MCF 10A (cell line): ENCODE data around the gene CHIT1. TPM values are rescaled to one million over a fixed set of nuclear protein-coding genes. Genes with fewer than 3 reads are reported as not detected.

Experiments used
- BruUV-seq: library from RNA; stranded (reverse); fragments of 400-500 nt; replicated peaks from 2 replicates; lab custom pipeline; 2021; lab: Mats Ljungman, UMichigan
- CTCF ChIA-PET: fragments of 300-600 bp; sonication (Branson Sonifier 250); formaldehyde crosslinking; extraction: SDS; loops from one replicate; lab custom pipeline; 2021; ENCODE audit warnings: antibody characterized with exemption, inconsistent platforms; lab: Yijun Ruan, JAX
- POLR2A ChIA-PET: fragments of 300-600, 350-650 bp; sonication (Branson Sonifier 250); formaldehyde crosslinking; extraction: SDS; loops from one replicate; lab custom pipeline; 2020; ENCODE audit warnings: antibody characterized with exemption, inconsistent platforms; lab: Yijun Ruan, JAX
- DNase-seq: peaks from one replicate; pipeline ENCODE4 v3.0.0-alpha.2; 2018; ENCODE audit not compliant: unreplicated experiment
- H3K27ac Mint-ChIP-seq: one replicate; pipeline ENCODE4 v1.8.0; 2022; ENCODE audit warnings: mild to moderate bottlenecking, low read depth, mixed read lengths; ENCODE audit not compliant: unreplicated experiment
- H3K27me3 Mint-ChIP-seq: one replicate; pipeline ENCODE4 v1.8.0; 2022; ENCODE audit warnings: mixed read lengths; ENCODE audit not compliant: insufficient read depth, unreplicated experiment
- H3K36me3 Mint-ChIP-seq: one replicate; pipeline ENCODE4 v1.8.0; 2022; ENCODE audit warnings: mild to moderate bottlenecking, moderate library complexity, mixed read lengths; ENCODE audit not compliant: insufficient read depth, unreplicated experiment
- H3K4me1 Mint-ChIP-seq: one replicate; pipeline ENCODE4 v1.8.0; 2022; ENCODE audit warnings: mixed read lengths; ENCODE audit not compliant: insufficient read depth, unreplicated experiment
- H3K4me3 Mint-ChIP-seq: one replicate; pipeline ENCODE4 v1.8.0; 2022; ENCODE audit warnings: mild to moderate bottlenecking, moderate library complexity, mixed read lengths; ENCODE audit not compliant: unreplicated experiment
- H3K9me3 Mint-ChIP-seq: one replicate; pipeline ENCODE4 v1.8.0; 2022; ENCODE audit warnings: mixed read lengths; ENCODE audit not compliant: unreplicated experiment
- intact Hi-C: fragments of 100-400 bp; cut with micrococcal nuclease; formaldehyde crosslinking; loops from 2 replicates; pipeline ENCODE4 v1.14.1; 2022
- total RNA-seq: library from RNA; stranded (reverse); gene quantifications from 2 replicates; pipeline ENCODE4 v1.2.3, GENCODE V29; 2022
- TF ChIP-seq, protein P1 (sequence below): fragments of 200-600 bp; IDR thresholded peaks from one replicate; pipeline ENCODE4 v1.8.0; 2022; ENCODE audit warnings: antibody characterized with exemption, mild to moderate bottlenecking; ENCODE audit not compliant: unreplicated experiment

CHIT1 gene
- total RNA-seq, 1 experiment from 2014 or later, result not detected

DNA sequence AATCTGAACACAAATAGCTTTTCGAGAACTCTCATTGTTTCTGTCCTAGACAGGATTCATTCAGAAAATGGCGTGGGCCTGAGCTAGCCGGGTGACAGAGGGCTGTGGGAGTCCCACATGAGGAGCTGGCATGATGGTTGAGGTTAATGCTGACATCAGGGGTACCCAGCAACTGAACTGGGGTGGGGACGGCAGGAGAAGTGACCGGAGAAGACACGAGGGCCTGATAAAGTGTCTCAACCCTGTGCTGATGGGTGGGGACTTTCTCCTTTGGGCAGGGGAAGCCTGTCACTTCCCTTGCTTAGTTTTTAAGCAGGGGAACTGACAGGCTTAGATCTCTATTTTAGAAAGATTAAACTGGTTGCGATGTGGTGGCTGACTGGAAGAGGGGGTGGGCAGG, 14.6 kb downstream of the CHIT1 start:
- TF ChIP-seq, protein P1, sequence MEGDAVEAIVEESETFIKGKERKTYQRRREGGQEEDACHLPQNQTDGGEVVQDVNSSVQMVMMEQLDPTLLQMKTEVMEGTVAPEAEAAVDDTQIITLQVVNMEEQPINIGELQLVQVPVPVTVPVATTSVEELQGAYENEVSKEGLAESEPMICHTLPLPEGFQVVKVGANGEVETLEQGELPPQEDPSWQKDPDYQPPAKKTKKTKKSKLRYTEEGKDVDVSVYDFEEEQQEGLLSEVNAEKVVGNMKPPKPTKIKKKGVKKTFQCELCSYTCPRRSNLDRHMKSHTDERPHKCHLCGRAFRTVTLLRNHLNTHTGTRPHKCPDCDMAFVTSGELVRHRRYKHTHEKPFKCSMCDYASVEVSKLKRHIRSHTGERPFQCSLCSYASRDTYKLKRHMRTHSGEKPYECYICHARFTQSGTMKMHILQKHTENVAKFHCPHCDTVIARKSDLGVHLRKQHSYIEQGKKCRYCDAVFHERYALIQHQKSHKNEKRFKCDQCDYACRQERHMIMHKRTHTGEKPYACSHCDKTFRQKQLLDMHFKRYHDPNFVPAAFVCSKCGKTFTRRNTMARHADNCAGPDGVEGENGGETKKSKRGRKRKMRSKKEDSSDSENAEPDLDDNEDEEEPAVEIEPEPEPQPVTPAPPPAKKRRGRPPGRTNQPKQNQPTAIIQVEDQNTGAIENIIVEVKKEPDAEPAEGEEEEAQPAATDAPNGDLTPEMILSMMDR, result no peak
- POLR2A ChIA-PET, result interaction anchor here (0.6 to 2.3 kb wide), 3 partner anchors 12 to 175 kb away, joined by 3 to 23 read pairs (median 3); no protein-coding TSS in a partner anchor
- intact Hi-C loops, result no loop called here
- no TSS peak for BruUV-seq
- DNase-seq, result no peak
- H3K27me3 Mint-ChIP-seq, result peaks cover 30% of the 10 kb centered on the region
- H3K4me3 Mint-ChIP-seq, result no peak overlapping the region
- CTCF ChIA-PET, result interaction anchor here (0.5 to 18.5 kb wide), 40 partner anchors 10 to 814 kb away, joined by 3 to 702 read pairs (median 6); partner anchors contain the start of genes ADORA1, CHIT1 and MYBPH
- no peaks in the 10 kb centered on the region for H3K36me3 Mint-ChIP-seq
- no peak overlapping the region for H3K27ac Mint-ChIP-seq
- H3K4me1 Mint-ChIP-seq, result no peaks in the 10 kb centered on the region
- no peaks in the 10 kb centered on the region for H3K9me3 Mint-ChIP-seq

DNA sequence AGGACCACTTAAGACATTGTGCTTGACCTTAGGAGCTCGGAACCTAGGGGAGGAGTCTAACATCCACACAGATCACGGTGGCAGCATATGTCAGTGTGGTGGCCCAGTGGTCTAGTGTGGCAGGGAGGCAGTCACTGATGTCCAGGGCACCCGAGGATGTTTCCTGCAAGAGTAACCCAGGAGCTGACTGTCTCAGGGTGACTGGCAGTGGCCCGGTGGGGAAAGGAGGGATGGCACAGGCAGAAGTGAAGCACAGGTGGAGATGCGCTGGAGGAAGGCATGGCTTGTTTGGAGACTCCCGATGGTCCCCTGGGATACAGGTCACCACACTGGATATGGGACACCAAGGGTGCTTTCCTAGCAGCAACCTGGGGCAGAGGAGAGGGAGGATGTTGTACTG, 16.3 kb downstream of the CHIT1 start:
- intact Hi-C loops, result no loop called here
- no peaks in the 10 kb centered on the region for H3K9me3 Mint-ChIP-seq
- H3K36me3 Mint-ChIP-seq, result no peaks in the 10 kb centered on the region
- no peaks in the 10 kb centered on the region for H3K4me1 Mint-ChIP-seq
- POLR2A ChIA-PET, result no interaction called here
- no peak overlapping the region for H3K27ac Mint-ChIP-seq
- no peak overlapping the region for H3K4me3 Mint-ChIP-seq
- BruUV-seq, result no TSS peak
- no peak for DNase-seq
- peaks cover 13% of the 10 kb centered on the region for H3K27me3 Mint-ChIP-seq
- CTCF ChIA-PET, result interaction anchor here (0.9 to 18.5 kb wide), 8 partner anchors 9 to 269 kb away, joined by 3 to 702 read pairs (median 58); no protein-coding TSS in a partner anchor
- TF ChIP-seq, protein P1, result no peak

DNA sequence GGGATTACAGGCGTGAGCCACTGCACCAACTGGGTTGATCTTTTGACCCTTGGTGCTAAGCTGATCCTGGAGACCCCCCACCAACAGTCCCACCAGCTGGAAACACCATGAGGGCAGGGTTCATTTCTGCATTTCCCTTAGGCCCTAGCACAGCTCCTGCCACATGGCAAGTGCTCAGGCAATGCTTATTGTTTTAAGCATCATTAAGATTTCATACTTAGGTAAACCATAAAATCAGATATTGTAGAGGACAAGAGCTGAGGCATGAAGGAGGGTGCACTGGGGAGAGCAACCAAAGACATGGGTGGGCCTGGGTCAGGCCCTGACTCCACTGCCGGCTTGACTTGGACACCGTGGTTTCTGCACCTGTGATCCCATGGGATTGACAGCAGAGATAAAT, 17.7 kb downstream of the CHIT1 start:
- Mint-ChIP-seq H3K9me3 (no peaks in the 10 kb centered on the region), H3K27ac (no peak overlapping the region), H3K4me3 (no peak overlapping the region), H3K4me1 (no peaks in the 10 kb centered on the region), H3K27me3 (peaks cover 20% of the 10 kb centered on the region), H3K36me3 (no peaks in the 10 kb centered on the region)
- TF ChIP-seq, protein P1, result no peak
- no TSS peak for BruUV-seq
- POLR2A ChIA-PET, result no interaction called here
- CTCF ChIA-PET, result interaction anchor here (0.6 to 18.5 kb wide), 13 partner anchors 8 to 268 kb away, joined by 3 to 702 read pairs (median 3); no protein-coding TSS in a partner anchor
- intact Hi-C loops, result no loop called here
- no peak for DNase-seq

DNA sequence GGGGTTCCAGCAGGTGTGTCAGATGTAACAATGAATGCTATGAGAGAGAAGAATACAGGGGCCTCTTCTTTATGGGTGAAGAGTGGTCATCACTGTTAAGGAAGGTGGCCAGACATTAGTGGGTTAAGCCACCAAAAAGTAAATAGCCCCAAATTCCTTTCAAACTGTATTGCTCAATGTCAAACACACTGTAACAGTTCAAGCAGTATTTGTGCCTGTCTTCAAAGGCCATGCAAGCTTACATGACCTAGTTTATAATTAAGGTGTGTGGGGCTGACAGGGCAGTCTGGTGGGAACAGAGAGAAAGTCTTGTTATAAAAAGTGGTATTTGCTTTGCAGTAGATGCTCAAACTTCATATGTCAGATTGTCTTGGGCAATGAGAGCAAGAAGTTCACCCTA, 18.5 kb downstream of the CHIT1 start:
- TF ChIP-seq, protein P1, result no peak
- Mint-ChIP-seq H3K4me1 (no peaks in the 10 kb centered on the region), H3K9me3 (no peaks in the 10 kb centered on the region), H3K36me3 (no peaks in the 10 kb centered on the region), H3K27me3 (peaks cover 11% of the 10 kb centered on the region), H3K4me3 (no peak overlapping the region), H3K27ac (no peak overlapping the region)
- no TSS peak for BruUV-seq
- DNase-seq, result no peak
- intact Hi-C loops, result no loop called here
- CTCF ChIA-PET, result interaction anchor here (0.6 to 18.5 kb wide), 7 partner anchors 11 to 189 kb away, joined by 3 to 702 read pairs (median 113); no protein-coding TSS in a partner anchor
- POLR2A ChIA-PET, result interaction anchor here (0.7 to 1.2 kb wide), 2 partner anchors 23 to 169 kb away, joined by 3 read pairs; no protein-coding TSS in a partner anchor
